PC-9 (cell line): ENCODE results near the gene GSTT2. TPM values are rescaled to one million over a fixed set of nuclear protein-coding genes. Genes with fewer than 3 reads are reported as not detected.
"Not testable (repeated sequence)": the region's sequence is repeated elsewhere in the genome, so short reads cannot be mapped to it uniquely, and the experiment has no call there.

Source experiments
- BruUV-seq: library from RNA; stranded (reverse); fragments of 400-500 nt; replicated peaks from 2 replicates; lab custom pipeline; 2021; lab: Mats Ljungman, UMichigan
- CTCF ChIA-PET: fragments of 300-600 bp; sonication (Branson Sonifier 250); formaldehyde crosslinking; loops from one replicate; lab custom pipeline; 2022; ENCODE audit warnings: antibody characterized with exemption; lab: Charles Lee
- POLR2A ChIA-PET: fragments of 300-600 bp; sonication (Branson Sonifier 250); formaldehyde crosslinking; loops from one replicate; lab custom pipeline; 2022; ENCODE audit warnings: antibody characterized with exemption; ENCODE audit not compliant: unreplicated experiment; lab: Charles Lee
- DNase-seq, 2 experiments: peaks; one replicate each; pipeline versions ENCODE4 v3.0.0 to v3.0.0-alpha.2; 2015 to 2022; ENCODE audit warnings: mixed read lengths in 1 of 2
- H2AFZ ChIP-seq: fragments of 200-600 bp; sonication (generic); 2 replicates; pipeline ENCODE4 v1.8.1; 2017; ENCODE audit warnings: antibody characterized with exemption
- H3F3A ChIP-seq: fragments of 200-600 bp; sonication (generic); 2 replicates; pipeline ENCODE4 v1.8.1; 2017; ENCODE audit warnings: antibody characterized with exemption, mild to moderate bottlenecking, low read depth; ENCODE audit not compliant: insufficient read depth
- H3K27ac ChIP-seq: fragments of 200-600 bp; sonication (generic); 2 replicates; pipeline ENCODE4 v1.6.1; 2016; ENCODE audit warnings: mixed run types
- H3K27me3 ChIP-seq: fragments of 200-600 bp; sonication (generic); 2 replicates; pipeline ENCODE4 v1.6.1; 2016; ENCODE audit warnings: low read depth, mixed run types; ENCODE audit not compliant: insufficient read depth
- H3K36me3 ChIP-seq: fragments of 200-600 bp; sonication (generic); 2 replicates; pipeline ENCODE4 v1.6.1; 2016; ENCODE audit warnings: low read depth, mixed run types
- H3K4me1 ChIP-seq: fragments of 200-600 bp; sonication (generic); replicated peaks from 2 replicates; pipeline ENCODE4 v1.6.1; 2016; ENCODE audit warnings: mixed run types; ENCODE audit not compliant: insufficient read depth
- H3K4me2 ChIP-seq: fragments of 200-600 bp; sonication (generic); 2 replicates; pipeline ENCODE4 v1.6.1; 2017; ENCODE audit warnings: mixed run types
- H3K4me3 ChIP-seq: fragments of 200-600 bp; sonication (generic); 2 replicates; pipeline ENCODE4 v1.6.1; 2016; ENCODE audit warnings: mixed run types
- H3K79me2 ChIP-seq: fragments of 200-600 bp; sonication (generic); 2 replicates; pipeline ENCODE4 v1.6.1; 2017; ENCODE audit warnings: low read depth, mixed run types
- H3K9me2 ChIP-seq: fragments of 200-600 bp; sonication (generic); 2 replicates; pipeline ENCODE4 v1.8.1; 2017; ENCODE audit warnings: mild to moderate bottlenecking; ENCODE audit not compliant: insufficient read depth
- H3K9me3 ChIP-seq: fragments of 200-600 bp; sonication (generic); 2 replicates; pipeline ENCODE4 v1.8.1; 2016; ENCODE audit warnings: low read depth; ENCODE audit not compliant: insufficient read depth
- H4K20me1 ChIP-seq: fragments of 200-600 bp; sonication (generic); 2 replicates; pipeline ENCODE4 v1.8.1; 2017; ENCODE audit not compliant: insufficient read depth
- CTCF ChIP-seq: fragments of 200-600 bp; sonication (generic); conservative IDR thresholded peaks from 2 replicates; pipeline ENCODE4 v1.6.1; 2017; ENCODE audit warnings: mixed run types, antibody characterized with exemption, mild to moderate bottlenecking, moderate library complexity
- EZH2 ChIP-seq: fragments of 200-600 bp; sonication (generic); IDR thresholded peaks from 2 replicates; pipeline ENCODE4 v1.8.0; 2017; ENCODE audit warnings: antibody characterized with exemption, low read depth
- intact Hi-C: fragments of 100-400 bp; cut with micrococcal nuclease; formaldehyde crosslinking; loops from one replicate; pipeline ENCODE4 v1.10.0; 2022; ENCODE audit not compliant: unreplicated experiment
- total RNA-seq: library from RNA; stranded (reverse); gene quantifications from 2 replicates; pipeline ENCODE4 v1.2.3, GENCODE V29; 2021

The GSTT2 gene
- total RNA-seq, 1 experiment from 2014 or later: 0.79 TPM

- BruUV-seq, intact Hi-C loops, H3K4me3 ChIP-seq, H3K79me2 ChIP-seq, H3K36me3 ChIP-seq, DNase-seq, H3K4me2 ChIP-seq, CTCF ChIA-PET, H3K27ac ChIP-seq, H3F3A ChIP-seq, H2AFZ ChIP-seq, H3K9me3 ChIP-seq, POLR2A ChIA-PET, H3K27me3 ChIP-seq, H3K9me2 ChIP-seq, H3K4me1 ChIP-seq, H4K20me1 ChIP-seq: not testable (repeated sequence)
Measured at GRCh38 chr22:23956301-23956900, 23.5 kb upstream of the GSTT2 start.

GRCh38 chr22:23961084-23961771 is 18.7 kb upstream of the GSTT2 start, which contains the start of gene GSTT2B:
Gene GSTT2B (minus strand): TSS chr22:23961195. CDS start chr22:23961131, 64 bp downstream.
- H3F3A ChIP-seq, H4K20me1 ChIP-seq, H3K9me3 ChIP-seq, BruUV-seq, H3K36me3 ChIP-seq, H3K4me2 ChIP-seq, POLR2A ChIA-PET, H3K4me1 ChIP-seq, H3K79me2 ChIP-seq, H3K27me3 ChIP-seq, intact Hi-C loops, CTCF ChIA-PET, H3K27ac ChIP-seq, H3K9me2 ChIP-seq, H3K4me3 ChIP-seq, H2AFZ ChIP-seq, DNase-seq: not testable (repeated sequence)

GRCh38 chr22:23966094-23966493 is 13.8 kb upstream of the GSTT2 start:
- POLR2A ChIA-PET, intact Hi-C loops: not testable (repeated sequence)

GRCh38 chr22:23966568-23966967 is 13.4 kb upstream of the GSTT2 start, which contains the start of gene DDTL:
Gene DDTL (plus strand): TSS chr22:23966888. CDS start chr22:23966915, 27 bp downstream.
- POLR2A ChIA-PET, BruUV-seq, H4K20me1 ChIP-seq, H3F3A ChIP-seq, H3K4me1 ChIP-seq, H3K4me2 ChIP-seq, DNase-seq, H3K4me3 ChIP-seq, H3K79me2 ChIP-seq, CTCF ChIA-PET, intact Hi-C loops, H3K9me3 ChIP-seq, H3K27ac ChIP-seq, H3K36me3 ChIP-seq, H3K27me3 ChIP-seq, H2AFZ ChIP-seq, H3K9me2 ChIP-seq: not testable (repeated sequence)

More at GRCh38 chr22:23966094-23966493, 13.8 kb upstream of the GSTT2 start:
- BruUV-seq, H3K36me3 ChIP-seq, H3K9me2 ChIP-seq, H3F3A ChIP-seq, H3K79me2 ChIP-seq, DNase-seq, H3K27me3 ChIP-seq, H3K9me3 ChIP-seq, H3K4me3 ChIP-seq, H3K27ac ChIP-seq, H2AFZ ChIP-seq, H3K4me2 ChIP-seq, H3K4me1 ChIP-seq, H4K20me1 ChIP-seq, CTCF ChIA-PET: not testable (repeated sequence)

GRCh38 chr22:23969071-23969470 is 10.9 kb upstream of the GSTT2 start:
- Histone ChIP-seq H4K20me1 (no peaks in the 10 kb centered on the region; the same call in 1 of the 2 replicates), H3K9me2 (no peaks in the 10 kb centered on the region), H3K79me2 (peaks cover 7% of the 10 kb centered on the region; the same call in 1 of the 2 replicates), H3K36me3 (0 out of 2 replicates have a peak, but pooled peaks cover 6% of the 10 kb centered on the region), H3K4me2 (no peak overlapping the region), H3K4me3 (no peak overlapping the region), H3K27me3 (no peaks in the 10 kb centered on the region), H3K4me1 (no peaks in the 10 kb centered on the region), H3K27ac (no peak overlapping the region), H3K9me3 (no peaks in the 10 kb centered on the region), H3F3A (peaks cover 3% of the 10 kb centered on the region; the same call in 1 of the 2 replicates), H2AFZ (no peak overlapping the region)
- TF ChIP-seq CTCF (no peak), EZH2 (no peak)
- POLR2A ChIA-PET: no interaction called here
- no TSS peak for BruUV-seq
- DNase-seq: no peak
- intact Hi-C loops: no loop called here
- CTCF ChIA-PET: no interaction called here
